ENCODE results near the gene PHF13. TPM values are rescaled to one million over a fixed set of nuclear protein-coding genes. Genes with fewer than 3 reads are reported as not detected.

PHF13 gene
- total RNA-seq, 4 donors from 2014 or later, result 12.6 to 21.7 (median 17.0) TPM

DNA sequence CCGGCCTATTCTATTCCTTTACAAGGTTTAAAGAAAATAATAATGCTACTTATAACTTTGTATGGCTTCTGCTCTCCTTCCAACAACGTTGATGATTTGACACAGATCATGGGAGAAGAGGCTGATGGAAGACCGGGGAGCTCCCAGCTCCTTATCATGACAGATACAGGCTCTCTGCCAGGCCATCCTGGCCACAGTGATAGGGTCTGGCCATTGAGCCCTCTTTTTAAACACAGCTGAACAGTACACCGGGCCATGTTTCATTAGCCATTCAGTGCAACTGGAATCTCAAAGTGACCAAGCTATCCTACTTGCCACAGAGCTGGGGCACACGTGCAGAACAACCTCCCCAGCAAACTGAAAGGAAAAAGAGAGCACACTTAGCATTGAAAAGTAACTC, 53.2 kb downstream of the PHF13 start:
- H3K4me3 ChIP-seq, result no peak overlapping the region
- H3K36me3 ChIP-seq, result peaks cover 28% of the 10 kb centered on the region
- H3K9me3 ChIP-seq, result no peaks in the 10 kb centered on the region
- WGBS, result 85% methylated on average over 5 of the region's 5 CpGs
- H3K4me1 ChIP-seq, result no peaks in the 10 kb centered on the region
- TF ChIP-seq POLR2AphosphoS5 (IDR thresholded peaks at IDR 0.05) (no peak), EP300 (IDR thresholded peaks at IDR 0.05) (no peak), POLR2A (IDR thresholded peaks at IDR 0.05) (no peak)
- TF ChIP-seq, protein P1, sequence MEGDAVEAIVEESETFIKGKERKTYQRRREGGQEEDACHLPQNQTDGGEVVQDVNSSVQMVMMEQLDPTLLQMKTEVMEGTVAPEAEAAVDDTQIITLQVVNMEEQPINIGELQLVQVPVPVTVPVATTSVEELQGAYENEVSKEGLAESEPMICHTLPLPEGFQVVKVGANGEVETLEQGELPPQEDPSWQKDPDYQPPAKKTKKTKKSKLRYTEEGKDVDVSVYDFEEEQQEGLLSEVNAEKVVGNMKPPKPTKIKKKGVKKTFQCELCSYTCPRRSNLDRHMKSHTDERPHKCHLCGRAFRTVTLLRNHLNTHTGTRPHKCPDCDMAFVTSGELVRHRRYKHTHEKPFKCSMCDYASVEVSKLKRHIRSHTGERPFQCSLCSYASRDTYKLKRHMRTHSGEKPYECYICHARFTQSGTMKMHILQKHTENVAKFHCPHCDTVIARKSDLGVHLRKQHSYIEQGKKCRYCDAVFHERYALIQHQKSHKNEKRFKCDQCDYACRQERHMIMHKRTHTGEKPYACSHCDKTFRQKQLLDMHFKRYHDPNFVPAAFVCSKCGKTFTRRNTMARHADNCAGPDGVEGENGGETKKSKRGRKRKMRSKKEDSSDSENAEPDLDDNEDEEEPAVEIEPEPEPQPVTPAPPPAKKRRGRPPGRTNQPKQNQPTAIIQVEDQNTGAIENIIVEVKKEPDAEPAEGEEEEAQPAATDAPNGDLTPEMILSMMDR (IDR thresholded peaks at IDR 0.05), result no peak
- no peak overlapping the region for H3K27ac ChIP-seq
- H3K27me3 ChIP-seq, result no peaks in the 10 kb centered on the region
- DNase-seq (ENCODE audit: low spot score in 2 of 2), result no peak

DNA sequence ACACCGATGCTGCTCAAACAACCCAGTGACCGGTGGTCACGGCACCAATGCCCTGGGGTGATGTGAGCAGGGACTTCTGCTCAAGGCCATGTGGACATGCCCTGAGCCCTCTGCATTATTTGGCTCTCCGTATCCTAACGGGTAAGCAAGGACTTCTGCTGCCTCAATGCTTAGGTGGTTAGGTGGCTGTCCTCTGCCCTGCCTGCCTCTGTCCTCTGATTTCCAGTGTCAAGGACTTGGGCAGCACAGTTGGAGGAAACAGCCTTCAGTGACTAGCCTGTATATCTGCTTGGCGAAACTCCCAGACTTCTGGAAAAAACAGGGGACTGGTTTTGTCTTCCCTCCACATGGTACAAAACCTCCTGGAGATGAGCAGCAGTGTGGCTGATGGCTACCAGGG, 53.6 kb downstream of the PHF13 start:
- TF ChIP-seq POLR2AphosphoS5 (IDR thresholded peaks at IDR 0.05) (no peak), EP300 (IDR thresholded peaks at IDR 0.05) (no peak), POLR2A (IDR thresholded peaks at IDR 0.05) (no peak)
- TF ChIP-seq, protein P1 (IDR thresholded peaks at IDR 0.05), result no peak
- Histone ChIP-seq H3K36me3 (peaks cover 28% of the 10 kb centered on the region), H3K4me1 (no peaks in the 10 kb centered on the region), H3K27me3 (no peaks in the 10 kb centered on the region), H3K27ac (no peak overlapping the region), H3K9me3 (no peaks in the 10 kb centered on the region), H3K4me3 (no peak overlapping the region)
- 95% methylated on average over 6 of the region's 6 CpGs for WGBS
- no peak for DNase-seq (ENCODE audit: low spot score in 2 of 2)

DNA sequence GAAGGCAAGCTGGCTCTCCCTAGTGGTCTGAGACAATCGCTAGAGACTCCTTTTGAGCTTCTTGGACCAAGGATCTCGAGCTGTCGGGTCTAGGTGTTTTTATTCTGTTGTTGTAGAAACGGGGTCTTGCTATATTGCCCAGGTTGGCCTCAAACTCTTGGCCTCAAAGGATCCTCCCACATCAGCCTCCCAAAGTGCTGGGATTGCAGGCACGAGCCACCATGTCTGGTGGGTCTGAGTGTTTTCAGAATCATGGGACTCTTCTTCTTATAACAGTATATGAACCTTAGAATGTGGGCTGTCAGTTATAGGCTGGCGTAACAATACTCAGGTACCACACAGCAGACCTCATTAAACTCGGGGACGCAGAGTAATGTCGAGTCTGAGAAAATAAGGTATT, 55.0 kb downstream of the PHF13 start:
- 99% methylated on average over 9 of the region's 9 CpGs for WGBS
- H3K36me3 ChIP-seq, result peaks cover 28% of the 10 kb centered on the region
- H3K4me1 ChIP-seq, result no peaks in the 10 kb centered on the region
- no peaks in the 10 kb centered on the region for H3K27me3 ChIP-seq
- TF ChIP-seq EP300 (IDR thresholded peaks at IDR 0.05) (no peak), POLR2AphosphoS5 (IDR thresholded peaks at IDR 0.05) (no peak), POLR2A (IDR thresholded peaks at IDR 0.05) (no peak)
- TF ChIP-seq, protein P1 (IDR thresholded peaks at IDR 0.05), result no peak
- H3K27ac ChIP-seq, result no peak overlapping the region
- no peaks in the 10 kb centered on the region for H3K9me3 ChIP-seq
- H3K4me3 ChIP-seq, result no peak overlapping the region
- DNase-seq (ENCODE audit: low spot score in 2 of 2), result no peak

DNA sequence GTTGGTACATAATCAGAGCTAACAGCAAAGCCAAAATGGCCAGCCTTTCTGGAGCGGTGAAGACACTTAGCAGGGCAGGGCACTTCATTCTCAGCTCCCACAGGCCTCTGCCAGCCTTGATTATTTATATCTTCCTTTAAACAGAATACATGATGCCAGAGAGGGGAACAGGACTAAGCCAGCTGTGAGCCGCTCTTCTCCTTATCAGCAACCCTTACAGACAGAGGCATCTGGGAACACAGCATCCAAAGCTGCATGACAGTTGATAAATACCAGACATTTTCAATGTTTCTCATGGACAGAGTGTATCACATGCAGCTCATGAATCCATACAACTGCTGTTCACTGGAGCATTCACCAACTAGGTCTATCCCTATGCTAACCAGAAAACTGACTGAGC, 59.0 kb downstream of the PHF13 start:
- Histone ChIP-seq H3K4me3 (no peak overlapping the region), H3K36me3 (peaks cover 23% of the 10 kb centered on the region), H3K27ac (no peak overlapping the region), H3K4me1 (no peaks in the 10 kb centered on the region), H3K9me3 (no peaks in the 10 kb centered on the region), H3K27me3 (no peaks in the 10 kb centered on the region)
- WGBS, result 89% methylated on average over 2 of the region's 2 CpGs
- no peak for DNase-seq (ENCODE audit: low spot score in 2 of 2)
- TF ChIP-seq EP300 (IDR thresholded peaks at IDR 0.05), result no peak
- no peak for TF ChIP-seq POLR2AphosphoS5 (IDR thresholded peaks at IDR 0.05)
- no peak for TF ChIP-seq POLR2A (IDR thresholded peaks at IDR 0.05)
- TF ChIP-seq, protein P1 (IDR thresholded peaks at IDR 0.05), result no peak

Other genes with a start within 250 kb of the PHF13 start
- gene ACOT7, start 220.0 kb upstream of the PHF13 start, total RNA-seq, result 10 to 100 TPM in 3 of 4 donors, 1 to 10 TPM in 1; 8.4 to 40.5 (median 26.7) TPM
- gene HES2, start 193.8 kb upstream of the PHF13 start, total RNA-seq, result 10 to 100 TPM; 18.2 to 36.4 (median 24.9) TPM
- 10 to 100 TPM; 37.6 to 54.4 (median 48.8) TPM for gene ESPN, start 189.0 kb upstream of the PHF13 start, total RNA-seq
- 100 to 1,000 TPM in 2 of 4 donors, 10 to 100 TPM in 2; 66.8 to 411 (median 99.5) TPM for gene TNFRSF25, start 147.6 kb upstream of the PHF13 start, total RNA-seq
- 100 to 1,000 TPM in 2 of 4 donors, 10 to 100 TPM in 2; 76.3 to 347 (median 107) TPM for gene PLEKHG5, start 122.1 kb upstream of the PHF13 start, total RNA-seq
- gene NOL9, start 59.2 kb upstream of the PHF13 start, total RNA-seq, result 10 to 100 TPM; 19.4 to 33.6 (median 27.5) TPM
- under 1 TPM in 2 of 4 donors, not detected in 2; 0.40 to 0.45 TPM for gene TAS1R1, start 58.4 kb upstream of the PHF13 start, total RNA-seq
- 10 to 100 TPM; 17.8 to 26.7 (median 21.6) TPM for gene ZBTB48, start 33.7 kb upstream of the PHF13 start, total RNA-seq
- gene KLHL21, start 10.9 kb upstream of the PHF13 start, total RNA-seq, result 100 to 1,000 TPM; 105 to 125 (median 118) TPM
- gene THAP3, start 11.1 kb downstream of the PHF13 start, total RNA-seq, result 10 to 100 TPM; 13.2 to 31.8 (median 24.8) TPM
- gene DNAJC11, start 88.1 kb downstream of the PHF13 start, total RNA-seq, result 10 to 100 TPM; 22.9 to 53.0 (median 31.4) TPM
- gene CAMTA1, start 171.7 kb downstream of the PHF13 start, total RNA-seq, result 10 to 100 TPM; 40.4 to 54.1 (median 46.6) TPM